HEK293 (cell line): ENCODE measurements around the gene MTERF4.

ENCODE experiments used
- BCL11A ChIP-seq: fragments of 450-650 bp; formaldehyde crosslinking; IDR thresholded peaks from 2 replicates; pipeline ENCODE4 v1.5.1; 2016; ENCODE audit warnings: low read depth, missing biosample characterization, missing genetic modification characterization
- GLI4 ChIP-seq: fragments of 450-650 bp; formaldehyde crosslinking; IDR thresholded peaks from 2 replicates; pipeline ENCODE4 v1.5.1; 2016; ENCODE audit warnings: missing biosample characterization, missing genetic modification characterization
- HOXA7 ChIP-seq: sonication (generic); formaldehyde crosslinking; IDR thresholded peaks from 2 replicates; pipeline ENCODE4 v1.8.1; 2022; ENCODE audit warnings: missing genetic modification reagents, borderline replicate concordance
- OVOL3 ChIP-seq: fragments of 450-650 bp; formaldehyde crosslinking; IDR thresholded peaks from 2 replicates; pipeline ENCODE4 v1.5.1; 2016; ENCODE audit warnings: missing biosample characterization, missing genetic modification characterization
- PRDM1 ChIP-seq: fragments of 450-650 bp; formaldehyde crosslinking; IDR thresholded peaks from 2 replicates; pipeline ENCODE4; 2016; ENCODE audit warnings: missing biosample characterization, missing genetic modification characterization
- REPIN1 ChIP-seq: fragments of 450-650 bp; formaldehyde crosslinking; IDR thresholded peaks from 2 replicates; pipeline ENCODE4 v1.5.1; 2017; ENCODE audit warnings: missing biosample characterization, missing genetic modification characterization, low read depth
- SP7 ChIP-seq: fragments of 450-650 bp; formaldehyde crosslinking; IDR thresholded peaks from 2 replicates; pipeline ENCODE4 v1.5.1; 2016; ENCODE audit warnings: missing biosample characterization, missing genetic modification characterization
- ZFP41 ChIP-seq: fragments of 450-650 bp; formaldehyde crosslinking; IDR thresholded peaks from 2 replicates; pipeline ENCODE4 v1.5.1; 2016; ENCODE audit warnings: missing biosample characterization, missing genetic modification characterization, borderline replicate concordance
- ZIC2 ChIP-seq: fragments of 450-650 bp; formaldehyde crosslinking; IDR thresholded peaks from 2 replicates; pipeline ENCODE4 v1.5.1; 2016; ENCODE audit warnings: missing biosample characterization, missing genetic modification characterization
- ZNF140 ChIP-seq: fragments of 450-650 bp; formaldehyde crosslinking; IDR thresholded peaks from 2 replicates; pipeline ENCODE4 v1.5.1; 2016; ENCODE audit warnings: missing biosample characterization, missing genetic modification characterization
- ZNF16 ChIP-seq: fragments of 450-650 bp; formaldehyde crosslinking; IDR thresholded peaks from 2 replicates; pipeline ENCODE4 v1.5.1; 2016; ENCODE audit warnings: low read depth, missing biosample characterization, missing genetic modification characterization
- ZNF174 ChIP-seq: fragments of 450-650 bp; formaldehyde crosslinking; IDR thresholded peaks from 2 replicates; pipeline ENCODE4 v1.5.0; 2017; ENCODE audit warnings: missing biosample characterization, mild to moderate bottlenecking, missing genetic modification characterization
- ZNF211 ChIP-seq: fragments of 450-650 bp; formaldehyde crosslinking; IDR thresholded peaks from 2 replicates; pipeline ENCODE4 v1.5.1; 2016; ENCODE audit warnings: low read depth, missing biosample characterization, missing genetic modification characterization
- ZNF248 ChIP-seq: fragments of 450-650 bp; formaldehyde crosslinking; IDR thresholded peaks from 2 replicates; pipeline ENCODE4 v1.5.1; 2017; ENCODE audit warnings: missing biosample characterization, missing genetic modification characterization
- ZNF302 ChIP-seq: fragments of 450-650 bp; formaldehyde crosslinking; IDR thresholded peaks from 2 replicates; pipeline ENCODE4 v1.5.1; 2016; ENCODE audit warnings: missing biosample characterization, missing genetic modification characterization, low read depth
- ZNF335 ChIP-seq: fragments of 450-650 bp; formaldehyde crosslinking; conservative IDR thresholded peaks from 2 replicates; pipeline ENCODE4 v1.5.1; 2016; ENCODE audit warnings: missing biosample characterization, missing genetic modification characterization
- ZNF560 ChIP-seq: fragments of 450-650 bp; formaldehyde crosslinking; IDR thresholded peaks from 2 replicates; pipeline ENCODE4 v1.5.1; 2017; ENCODE audit warnings: missing biosample characterization, missing genetic modification characterization, borderline replicate concordance
- ZNF629 ChIP-seq: fragments of 450-650 bp; formaldehyde crosslinking; IDR thresholded peaks from 2 replicates; pipeline ENCODE4 v1.5.1; 2017; ENCODE audit warnings: missing biosample characterization, missing genetic modification characterization
- ZNF670 ChIP-seq: fragments of 450-650 bp; formaldehyde crosslinking; IDR thresholded peaks from 2 replicates; pipeline ENCODE4 v1.5.1; 2016; ENCODE audit warnings: missing biosample characterization, missing genetic modification characterization, low read depth
- ZNF677 ChIP-seq: fragments of 450-650 bp; IDR thresholded peaks from 2 replicates; pipeline ENCODE4 v1.5.0; 2018; ENCODE audit warnings: missing biosample characterization, mild to moderate bottlenecking, missing genetic modification characterization, moderate library complexity
- ZNF707 ChIP-seq: fragments of 450-650 bp; formaldehyde crosslinking; IDR thresholded peaks from 2 replicates; pipeline ENCODE4 v1.5.1; 2016; ENCODE audit warnings: missing biosample characterization, missing genetic modification characterization
- ZNF747 ChIP-seq: fragments of 450-650 bp; formaldehyde crosslinking; IDR thresholded peaks from 2 replicates; pipeline ENCODE4 v1.5.1; 2016; ENCODE audit warnings: missing biosample characterization, missing genetic modification characterization
- ZNF837 ChIP-seq: fragments of 450-650 bp; formaldehyde crosslinking; IDR thresholded peaks from 2 replicates; pipeline ENCODE4 v1.5.1; 2016; ENCODE audit warnings: missing biosample characterization, missing genetic modification characterization
- ZSCAN16 ChIP-seq: fragments of 450-650 bp; formaldehyde crosslinking; IDR thresholded peaks from 2 replicates; pipeline ENCODE4 v1.5.1; 2016; ENCODE audit warnings: missing biosample characterization, missing genetic modification characterization
- ZSCAN4 ChIP-seq: fragments of 450-650 bp; formaldehyde crosslinking; IDR thresholded peaks from 2 replicates; pipeline ENCODE4 v1.5.1; 2017; ENCODE audit warnings: missing biosample characterization, missing genetic modification characterization
- TF ChIP-seq, protein P1 (sequence below): fragments of 450-650 bp; formaldehyde crosslinking; IDR thresholded peaks from 2 replicates; pipeline ENCODE4 v1.5.1; 2016; ENCODE audit warnings: missing biosample characterization, missing genetic modification characterization, borderline replicate concordance
- TF ChIP-seq, protein P2 (sequence below): fragments of 450-650 bp; formaldehyde crosslinking; IDR thresholded peaks from 2 replicates; pipeline ENCODE4 v1.5.1; 2017; ENCODE audit warnings: missing biosample characterization, missing genetic modification characterization
- TF ChIP-seq, protein P3 (sequence below): fragments of 450-650 bp; formaldehyde crosslinking; conservative IDR thresholded peaks from 2 replicates; pipeline ENCODE4 v1.5.1; 2016; ENCODE audit warnings: low read depth, missing biosample characterization, missing genetic modification characterization

Gene MTERF4

DNA sequence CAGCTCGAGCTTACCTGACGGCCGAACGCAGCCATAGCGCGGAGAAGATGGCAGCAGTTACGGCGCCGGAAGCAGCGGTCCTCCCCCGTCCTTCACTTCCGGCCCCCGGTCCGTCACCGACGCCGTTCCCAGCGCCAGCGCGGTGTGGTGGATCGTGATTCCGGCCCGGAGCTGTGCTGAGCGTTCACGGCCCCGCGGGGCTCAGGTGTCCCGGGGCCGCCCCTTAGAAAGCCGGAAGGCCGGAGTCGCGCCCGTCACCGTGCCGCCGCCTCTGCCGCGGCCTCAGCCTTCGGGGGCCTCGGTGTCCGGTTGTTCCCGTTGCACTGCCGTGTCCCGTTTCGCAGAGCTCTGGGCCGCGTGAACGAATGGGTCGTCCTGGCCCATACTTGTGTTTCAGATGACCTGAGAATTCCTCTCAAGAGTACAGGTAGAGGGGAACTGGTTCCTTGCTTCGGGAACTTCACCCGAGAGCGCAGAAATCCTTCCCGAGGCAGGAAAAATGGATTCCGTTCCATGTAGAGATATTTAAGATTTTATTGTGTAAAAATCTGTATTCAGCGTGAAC lies at the start of gene MTERF4 (continued):
- TF ChIP-seq, protein P1, sequence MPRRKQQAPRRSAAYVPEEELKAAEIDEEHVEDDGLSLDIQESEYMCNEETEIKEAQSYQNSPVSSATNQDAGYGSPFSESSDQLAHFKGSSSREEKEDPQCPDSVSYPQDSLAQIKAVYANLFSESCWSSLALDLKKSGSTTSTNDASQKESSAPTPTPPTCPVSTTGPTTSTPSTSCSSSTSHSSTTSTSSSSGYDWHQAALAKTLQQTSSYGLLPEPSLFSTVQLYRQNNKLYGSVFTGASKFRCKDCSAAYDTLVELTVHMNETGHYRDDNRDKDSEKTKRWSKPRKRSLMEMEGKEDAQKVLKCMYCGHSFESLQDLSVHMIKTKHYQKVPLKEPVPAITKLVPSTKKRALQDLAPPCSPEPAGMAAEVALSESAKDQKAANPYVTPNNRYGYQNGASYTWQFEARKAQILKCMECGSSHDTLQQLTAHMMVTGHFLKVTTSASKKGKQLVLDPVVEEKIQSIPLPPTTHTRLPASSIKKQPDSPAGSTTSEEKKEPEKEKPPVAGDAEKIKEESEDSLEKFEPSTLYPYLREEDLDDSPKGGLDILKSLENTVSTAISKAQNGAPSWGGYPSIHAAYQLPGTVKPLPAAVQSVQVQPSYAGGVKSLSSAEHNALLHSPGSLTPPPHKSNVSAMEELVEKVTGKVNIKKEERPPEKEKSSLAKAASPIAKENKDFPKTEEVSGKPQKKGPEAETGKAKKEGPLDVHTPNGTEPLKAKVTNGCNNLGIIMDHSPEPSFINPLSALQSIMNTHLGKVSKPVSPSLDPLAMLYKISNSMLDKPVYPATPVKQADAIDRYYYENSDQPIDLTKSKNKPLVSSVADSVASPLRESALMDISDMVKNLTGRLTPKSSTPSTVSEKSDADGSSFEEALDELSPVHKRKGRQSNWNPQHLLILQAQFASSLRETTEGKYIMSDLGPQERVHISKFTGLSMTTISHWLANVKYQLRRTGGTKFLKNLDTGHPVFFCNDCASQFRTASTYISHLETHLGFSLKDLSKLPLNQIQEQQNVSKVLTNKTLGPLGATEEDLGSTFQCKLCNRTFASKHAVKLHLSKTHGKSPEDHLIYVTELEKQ (tag by site-specific recombination) = peak; percentile 29; the same call in 1 of the 2 replicates
- TF ChIP-seq ZNF747 (tag by site-specific recombination) (no peak), OVOL3 (peak; percentile 84), ZNF707 (tag by site-specific recombination) (0 out of 2 replicates have a peak, but pooled peaks have one; percentile 6), GLI4 (tag by site-specific recombination) (peak; percentile 100), ZIC2 (tag by site-specific recombination) (peak; percentile 35), ZNF837 (tag by site-specific recombination) (no peak), ZNF211 (tag by site-specific recombination) (no peak), ZNF174 (no peak), ZNF248 (tag by site-specific recombination) (no peak), ZNF677 (tag by site-specific recombination) (no peak), ZFP41 (peak; percentile 69; the same call in 1 of the 2 replicates), ZSCAN4 (tag by site-specific recombination) (peak; percentile 63; the same call in 1 of the 2 replicates), ZNF16 (tag by site-specific recombination) (no peak), ZNF335 (peak; percentile 79), ZNF560 (tag by site-specific recombination) (no peak), ZNF629 (peak; percentile 76), BCL11A (tag by site-specific recombination) (no peak), ZNF302 (tag by site-specific recombination) (no peak), REPIN1 (peak; percentile 94; the same call in 1 of the 2 replicates), ZNF140 (no peak), PRDM1 (tag by site-specific recombination) (0 out of 2 replicates have a peak, but pooled peaks have one; percentile 7), SP7 (peak; percentile 93), HOXA7 (CRISPR knock-in tag) (no peak), ZSCAN16 (tag by site-specific recombination) (peak; percentile 41; the same call in 1 of the 2 replicates), ZNF670 (no peak)
- TF ChIP-seq, protein P2, sequence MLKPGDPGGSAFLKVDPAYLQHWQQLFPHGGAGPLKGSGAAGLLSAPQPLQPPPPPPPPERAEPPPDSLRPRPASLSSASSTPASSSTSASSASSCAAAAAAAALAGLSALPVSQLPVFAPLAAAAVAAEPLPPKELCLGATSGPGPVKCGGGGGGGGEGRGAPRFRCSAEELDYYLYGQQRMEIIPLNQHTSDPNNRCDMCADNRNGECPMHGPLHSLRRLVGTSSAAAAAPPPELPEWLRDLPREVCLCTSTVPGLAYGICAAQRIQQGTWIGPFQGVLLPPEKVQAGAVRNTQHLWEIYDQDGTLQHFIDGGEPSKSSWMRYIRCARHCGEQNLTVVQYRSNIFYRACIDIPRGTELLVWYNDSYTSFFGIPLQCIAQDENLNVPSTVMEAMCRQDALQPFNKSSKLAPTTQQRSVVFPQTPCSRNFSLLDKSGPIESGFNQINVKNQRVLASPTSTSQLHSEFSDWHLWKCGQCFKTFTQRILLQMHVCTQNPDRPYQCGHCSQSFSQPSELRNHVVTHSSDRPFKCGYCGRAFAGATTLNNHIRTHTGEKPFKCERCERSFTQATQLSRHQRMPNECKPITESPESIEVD (tag by site-specific recombination) = no peak
- TF ChIP-seq, protein P3, sequence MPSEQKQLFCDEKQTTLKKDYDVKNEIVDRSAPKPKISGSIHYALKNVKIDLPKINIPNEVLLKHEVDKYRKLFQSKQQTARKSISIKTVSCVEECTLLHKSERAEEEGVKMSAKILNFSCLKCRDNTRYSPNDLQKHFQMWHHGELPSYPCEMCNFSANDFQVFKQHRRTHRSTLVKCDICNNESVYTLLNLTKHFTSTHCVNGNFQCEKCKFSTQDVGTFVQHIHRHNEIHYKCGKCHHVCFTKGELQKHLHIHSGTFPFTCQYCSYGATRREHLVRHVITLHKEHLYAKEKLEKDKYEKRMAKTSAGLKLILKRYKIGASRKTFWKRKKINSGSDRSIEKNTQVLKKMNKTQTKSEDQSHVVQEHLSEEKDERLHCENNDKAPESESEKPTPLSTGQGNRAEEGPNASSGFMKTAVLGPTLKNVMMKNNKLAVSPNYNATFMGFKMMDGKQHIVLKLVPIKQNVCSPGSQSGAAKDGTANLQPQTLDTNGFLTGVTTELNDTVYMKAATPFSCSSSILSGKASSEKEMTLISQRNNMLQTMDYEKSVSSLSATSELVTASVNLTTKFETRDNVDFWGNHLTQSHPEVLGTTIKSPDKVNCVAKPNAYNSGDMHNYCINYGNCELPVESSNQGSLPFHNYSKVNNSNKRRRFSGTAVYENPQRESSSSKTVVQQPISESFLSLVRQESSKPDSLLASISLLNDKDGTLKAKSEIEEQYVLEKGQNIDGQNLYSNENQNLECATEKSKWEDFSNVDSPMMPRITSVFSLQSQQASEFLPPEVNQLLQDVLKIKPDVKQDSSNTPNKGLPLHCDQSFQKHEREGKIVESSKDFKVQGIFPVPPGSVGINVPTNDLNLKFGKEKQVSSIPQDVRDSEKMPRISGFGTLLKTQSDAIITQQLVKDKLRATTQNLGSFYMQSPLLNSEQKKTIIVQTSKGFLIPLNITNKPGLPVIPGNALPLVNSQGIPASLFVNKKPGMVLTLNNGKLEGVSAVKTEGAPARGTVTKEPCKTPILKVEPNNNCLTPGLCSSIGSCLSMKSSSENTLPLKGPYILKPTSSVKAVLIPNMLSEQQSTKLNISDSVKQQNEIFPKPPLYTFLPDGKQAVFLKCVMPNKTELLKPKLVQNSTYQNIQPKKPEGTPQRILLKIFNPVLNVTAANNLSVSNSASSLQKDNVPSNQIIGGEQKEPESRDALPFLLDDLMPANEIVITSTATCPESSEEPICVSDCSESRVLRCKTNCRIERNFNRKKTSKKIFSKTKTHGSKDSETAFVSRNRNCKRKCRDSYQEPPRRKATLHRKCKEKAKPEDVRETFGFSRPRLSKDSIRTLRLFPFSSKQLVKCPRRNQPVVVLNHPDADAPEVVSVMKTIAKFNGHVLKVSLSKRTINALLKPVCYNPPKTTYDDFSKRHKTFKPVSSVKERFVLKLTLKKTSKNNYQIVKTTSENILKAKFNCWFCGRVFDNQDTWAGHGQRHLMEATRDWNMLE (tag by site-specific recombination) = peak; percentile 66
